Measurements from ENCODE around the gene CASTOR1. TPM values are rescaled to one million over a fixed set of nuclear protein-coding genes. Genes with fewer than 3 reads are reported as not detected.

CASTOR1 gene
- total RNA-seq, 1 donor from 2014 or later: 2.4 TPM

- FAIRE-seq (no peak), DNase-seq (ENCODE audit: low spot score in 2 of 2) (no peak)
These were observed 2.3 kb downstream of the CASTOR1 start for GRCh38 chr22:30286813-30287647.

GRCh38 chr22:30286331-30286730 is 3.0 kb downstream of the CASTOR1 start:
- DNase-seq (ENCODE audit: low spot score in 2 of 2) (no peak), FAIRE-seq (no peak)

GRCh38 chr22:30285846-30286200 is 3.5 kb downstream of the CASTOR1 start:
- FAIRE-seq: no peak

GRCh38 chr22:30285176-30285845 is 4.0 kb downstream of the CASTOR1 start:
- DNase-seq (ENCODE audit: low spot score in 2 of 2): no peak
- no peak for FAIRE-seq

More at GRCh38 chr22:30285846-30286200, 3.5 kb downstream of the CASTOR1 start:
- no peak for DNase-seq (ENCODE audit: low spot score in 2 of 2)

GRCh38 chr22:30284666-30285065 is 4.6 kb downstream of the CASTOR1 start:
- FAIRE-seq (no peak), DNase-seq (ENCODE audit: low spot score in 2 of 2) (no peak)

- no peak for FAIRE-seq
- no peak for DNase-seq (ENCODE audit: low spot score in 2 of 2)
These were observed 5.1 kb downstream of the CASTOR1 start for GRCh38 chr22:30284172-30284571.

- FAIRE-seq (no peak), DNase-seq (ENCODE audit: low spot score in 2 of 2) (no peak)
These were observed 6.0 kb downstream of the CASTOR1 start for GRCh38 chr22:30283342-30283741.

GRCh38 chr22:30282616-30283046 is 6.7 kb downstream of the CASTOR1 start:
- FAIRE-seq (no peak), DNase-seq (ENCODE audit: low spot score in 2 of 2) (no peak)

GRCh38 chr22:30280505-30280904 is 8.8 kb downstream of the CASTOR1 start:
- no peak for DNase-seq (ENCODE audit: low spot score in 2 of 2)
- FAIRE-seq: peak; percentile 79

- no peak for FAIRE-seq
These were observed 9.4 kb downstream of the CASTOR1 start for GRCh38 chr22:30279932-30280331.

GRCh38 chr22:30279046-30279788 is 10.1 kb downstream of the CASTOR1 start:
- FAIRE-seq: no peak
- DNase-seq (ENCODE audit: low spot score in 2 of 2): no peak

More at GRCh38 chr22:30279932-30280331, 9.4 kb downstream of the CASTOR1 start:
- no peak for DNase-seq (ENCODE audit: low spot score in 2 of 2)

GRCh38 chr22:30277547-30278344 is 11.6 kb downstream of the CASTOR1 start:
- no peak for FAIRE-seq
- DNase-seq (ENCODE audit: low spot score in 2 of 2): no peak

- FAIRE-seq: no peak
These were observed 13.3 kb downstream of the CASTOR1 start for GRCh38 chr22:30276039-30276438.

GRCh38 chr22:30275625-30276024 is 13.7 kb downstream of the CASTOR1 start:
- no peak for FAIRE-seq
- DNase-seq (ENCODE audit: low spot score in 2 of 2): no peak

More at GRCh38 chr22:30276039-30276438, 13.3 kb downstream of the CASTOR1 start:
- no peak for DNase-seq (ENCODE audit: low spot score in 2 of 2)

GRCh38 chr22:30274437-30274812 is 14.9 kb downstream of the CASTOR1 start:
- DNase-seq (ENCODE audit: low spot score in 2 of 2) (no peak), FAIRE-seq (no peak)

- FAIRE-seq (no peak), DNase-seq (ENCODE audit: low spot score in 2 of 2) (no peak)
These were observed 15.4 kb downstream of the CASTOR1 start for GRCh38 chr22:30273711-30274436.

- DNase-seq (ENCODE audit: low spot score in 2 of 2) (no peak), FAIRE-seq (no peak)
These were observed 16.3 kb downstream of the CASTOR1 start for GRCh38 chr22:30272781-30273601.

- DNase-seq (ENCODE audit: low spot score in 2 of 2) (no peak), FAIRE-seq (no peak)
These were observed 18.5 kb downstream of the CASTOR1 start for GRCh38 chr22:30270832-30271231.

GRCh38 chr22:30268331-30268730 is 21.0 kb downstream of the CASTOR1 start:
- DNase-seq (ENCODE audit: low spot score in 2 of 2): no peak
- no peak for FAIRE-seq

All from frontal cortex (tissue), 4 donors.